ENCODE data around the gene LSM7. TPM values are rescaled to one million over a fixed set of nuclear protein-coding genes. Genes with fewer than 3 reads are reported as not detected.

The LSM7 gene
- total RNA-seq, 1 donor from 2014 or later, result 135 TPM

- intact Hi-C loops (cut with DNase I), result no loop called here
- H3K36me3 ChIP-seq, result no peaks in the 10 kb centered on the region
- peaks cover 22% of the 10 kb centered on the region for H3K4me1 ChIP-seq
- H3K27me3 ChIP-seq, result peaks cover 8% of the 10 kb centered on the region
- DNase-seq (ENCODE audit: extremely low spot score in 2 of 2), result no peak
- no peak overlapping the region for H3K27ac ChIP-seq
- TF ChIP-seq POLR2AphosphoS5 (IDR thresholded peaks at IDR 0.05; ENCODE audit: insufficient read depth in 1 of 2, low read depth in 1 of 2) (no peak), POLR2A (IDR thresholded peaks at IDR 0.05) (no peak), CTCF (IDR thresholded peaks at IDR 0.05) (no peak)
- H3K9me3 ChIP-seq, result no peaks in the 10 kb centered on the region
- H3K4me3 ChIP-seq, result no peak overlapping the region
Observed at GRCh38 chr19:2287585-2288337, 40.6 kb downstream of the LSM7 start.

DNA sequence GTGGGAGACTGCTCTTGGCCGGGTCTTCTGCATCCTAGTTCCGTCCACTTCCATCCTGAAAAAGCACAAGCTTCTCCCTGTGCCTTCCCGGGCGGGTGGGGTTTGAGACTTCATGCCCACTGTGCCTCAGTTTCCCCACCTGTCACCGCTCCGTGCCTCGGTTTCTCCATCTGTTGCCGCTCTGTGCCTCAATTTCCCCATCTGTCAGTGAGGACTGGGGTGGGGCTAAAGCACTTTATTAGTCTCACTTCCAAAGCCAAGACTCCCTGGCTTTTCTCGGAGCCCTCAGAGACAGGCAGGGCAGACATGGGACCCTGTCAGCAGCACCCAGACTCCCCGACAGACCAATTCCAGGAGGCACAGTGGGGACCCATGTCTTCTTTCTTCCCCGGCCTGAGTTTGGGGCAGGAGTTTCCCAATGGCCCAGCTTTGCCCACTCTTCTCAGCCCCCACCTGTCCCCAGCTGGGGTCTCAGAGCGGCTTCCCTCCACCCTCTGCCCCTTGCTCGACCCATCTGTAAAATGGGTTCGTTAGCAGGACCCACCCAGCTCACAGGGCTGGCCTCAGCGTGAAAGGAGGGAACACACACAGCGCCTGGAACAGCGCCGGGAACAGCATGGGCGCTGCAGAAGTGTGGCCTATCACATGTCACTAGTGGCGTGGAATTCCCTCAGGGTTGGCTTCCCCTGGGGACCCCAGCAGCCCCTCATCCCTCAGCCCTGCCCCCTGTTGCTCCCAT is 41.8 kb downstream of the LSM7 start:
- H3K4me3 ChIP-seq, result no peak overlapping the region
- TF ChIP-seq POLR2AphosphoS5 (IDR thresholded peaks at IDR 0.05; ENCODE audit: insufficient read depth in 1 of 2, low read depth in 1 of 2), result no peak
- no peak for TF ChIP-seq POLR2A (IDR thresholded peaks at IDR 0.05)
- TF ChIP-seq CTCF (IDR thresholded peaks at IDR 0.05), result no peak
- no peaks in the 10 kb centered on the region for H3K36me3 ChIP-seq
- H3K27ac ChIP-seq, result no peak overlapping the region
- H3K9me3 ChIP-seq, result no peaks in the 10 kb centered on the region
- H3K4me1 ChIP-seq, result peaks cover 34% of the 10 kb centered on the region
- DNase-seq (ENCODE audit: extremely low spot score in 2 of 2), result no peak
- intact Hi-C loops (cut with DNase I), result no loop called here
- H3K27me3 ChIP-seq, result peaks cover 8% of the 10 kb centered on the region

DNA sequence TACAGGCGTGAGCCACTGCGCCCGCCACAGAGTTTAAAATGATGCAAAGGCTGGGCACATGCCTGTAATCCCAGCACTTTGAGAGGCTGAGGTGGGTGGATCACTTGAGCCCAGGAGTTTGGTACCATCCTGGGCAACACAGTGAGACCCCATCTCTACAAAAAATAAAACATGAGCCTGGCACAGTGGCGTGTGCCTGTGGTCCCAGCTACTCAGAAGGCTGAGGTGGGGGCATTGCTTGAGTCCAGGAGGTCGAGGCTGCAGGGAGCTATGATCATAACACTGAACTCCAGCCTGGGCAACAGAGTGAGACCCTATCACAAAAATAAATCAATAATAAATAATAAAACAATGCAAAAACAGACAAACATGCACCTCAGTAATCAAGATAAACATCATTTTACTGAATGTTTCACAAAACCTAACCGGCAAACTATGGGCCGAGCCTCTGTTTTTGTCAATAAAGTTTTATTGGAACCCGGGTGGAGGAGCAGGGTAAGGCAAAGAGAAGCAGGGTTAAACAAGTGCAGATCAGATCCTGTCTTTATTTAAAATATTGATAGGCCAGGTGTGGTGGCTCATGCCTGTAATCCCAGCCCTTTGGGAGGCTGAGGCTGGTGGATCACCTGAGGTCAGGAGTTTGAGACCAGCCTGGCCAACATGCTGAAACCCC is 44.4 kb downstream of the LSM7 start:
- H3K27ac ChIP-seq, result no peak overlapping the region
- no peaks in the 10 kb centered on the region for H3K27me3 ChIP-seq
- H3K9me3 ChIP-seq, result no peaks in the 10 kb centered on the region
- no peak for TF ChIP-seq POLR2A (IDR thresholded peaks at IDR 0.05)
- no peak for TF ChIP-seq CTCF (IDR thresholded peaks at IDR 0.05)
- TF ChIP-seq POLR2AphosphoS5 (IDR thresholded peaks at IDR 0.05; ENCODE audit: insufficient read depth in 1 of 2, low read depth in 1 of 2), result no peak
- intact Hi-C loops (cut with DNase I), result no loop called here
- H3K4me3 ChIP-seq, result no peak overlapping the region
- H3K36me3 ChIP-seq, result no peaks in the 10 kb centered on the region
- no peak for DNase-seq (ENCODE audit: extremely low spot score in 2 of 2)
- H3K4me1 ChIP-seq, result peaks cover 13% of the 10 kb centered on the region

DNA sequence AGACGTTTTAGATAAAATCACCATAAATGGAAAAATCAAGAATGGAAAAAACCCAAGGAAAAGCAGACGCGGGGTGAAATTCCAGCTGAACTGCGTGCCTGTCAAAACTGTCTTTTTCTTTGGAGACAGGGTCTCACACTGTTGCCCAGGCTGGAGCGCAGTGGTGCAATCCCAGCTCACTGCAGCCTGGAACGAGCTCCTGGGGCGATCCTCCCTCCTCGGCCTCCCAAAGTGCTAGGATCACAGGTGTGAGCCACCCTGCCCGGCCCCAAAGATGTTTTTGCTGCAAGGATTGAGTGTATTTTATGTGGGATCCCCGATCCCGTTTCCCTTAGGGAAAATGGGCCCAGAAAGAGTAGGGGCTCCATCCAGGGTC is 45.5 kb downstream of the LSM7 start:
- Histone ChIP-seq H3K27ac (no peak overlapping the region), H3K36me3 (no peaks in the 10 kb centered on the region), H3K9me3 (no peaks in the 10 kb centered on the region), H3K4me3 (peak overlapping the region; percentile 29 to 30), H3K27me3 (no peaks in the 10 kb centered on the region), H3K4me1 (peaks cover 13% of the 10 kb centered on the region)
- no peak for DNase-seq (ENCODE audit: extremely low spot score in 2 of 2)
- no peak for TF ChIP-seq POLR2AphosphoS5 (IDR thresholded peaks at IDR 0.05; ENCODE audit: insufficient read depth in 1 of 2, low read depth in 1 of 2)
- TF ChIP-seq POLR2A (IDR thresholded peaks at IDR 0.05), result no peak
- no peak for TF ChIP-seq CTCF (IDR thresholded peaks at IDR 0.05)
- intact Hi-C loops (cut with DNase I), result no loop called here
